ENCODE measurements around the gene TJP1. TPM values are rescaled to one million over a fixed set of nuclear protein-coding genes. Genes with fewer than 3 reads are reported as not detected.

TJP1 gene
- total and polyA plus RNA-seq, 9 of the 15 experiments (the other 6 are each of a cell fraction or from before 2014, with no cell fraction given), result 9.1 to 39.3 (median 28.0) TPM

GRCh38 chr15:29822100-29822683, at the start of gene TJP1 (continued):
- TF ChIP-seq PATZ1 (CRISPR knock-in tag; IDR thresholded peaks at IDR 0.05; ENCODE audit: borderline replicate concordance) (no peak), HDAC8 (tag; IDR thresholded peaks at IDR 0.05) (no peak), MCM5 (IDR thresholded peaks at IDR 0.05; ENCODE audit: low read depth) (no peak), ARID3B (CRISPR knock-in tag; IDR thresholded peaks at IDR 0.05; ENCODE audit: borderline replicate concordance) (no peak), ZBTB40 (IDR thresholded peaks at IDR 0.05) (peak; percentile 62), ZBTB40 (CRISPR knock-in tag; IDR thresholded peaks at IDR 0.05) (no peak), MITF (IDR thresholded peaks at IDR 0.05) (no peak), NFYB (IDR thresholded peaks at IDR 0.05; ENCODE audit: extremely low read depth, insufficient read length) (no peak), UBTF (IDR thresholded peaks at IDR 0.05; ENCODE audit: borderline replicate concordance in 1 of 2, low read depth in 2 of 2, low read length in 2 of 2) (0 out of 4 replicates have a peak, but pooled peaks of 1 of the 2 experiments have one; percentile 41)
